ENCODE data around the gene PRRC2B.

Gene PRRC2B

DNA sequence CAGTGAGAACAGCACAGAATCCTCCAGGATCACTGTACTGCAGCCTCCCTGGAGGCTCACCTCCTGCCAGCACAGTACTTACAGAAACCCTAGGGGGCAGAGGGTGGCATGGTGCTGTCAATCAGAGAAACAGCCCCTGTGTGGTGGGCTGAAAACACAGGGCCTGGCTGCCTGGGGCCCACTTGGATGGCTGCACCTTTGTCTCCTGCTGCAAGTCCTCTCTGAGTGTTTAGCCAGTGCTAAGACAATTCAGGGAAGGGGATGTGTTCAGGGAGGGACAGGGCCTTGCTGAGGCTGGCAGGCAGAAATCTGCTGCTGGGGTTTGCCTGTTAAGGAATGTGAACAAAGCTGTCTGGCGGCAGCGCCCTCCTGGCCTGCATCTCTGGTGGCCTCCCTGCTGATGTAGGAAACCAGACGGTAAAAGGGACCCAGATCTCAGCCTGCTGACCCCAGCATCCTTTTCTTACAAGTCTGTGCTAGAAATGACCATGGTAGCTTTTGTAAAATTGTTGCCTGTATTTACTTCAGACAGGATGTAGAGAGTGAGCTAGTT is 39.5 kb downstream of the PRRC2B start:
- Histone ChIP-seq H3K27ac (ENCODE audit: insufficient read depth in 1 of 2, low read depth in 1 of 2, low read length in 2 of 2, poor library complexity in 1 of 2, severe bottlenecking in 2 of 2) (peak overlapping the region in 1 of 2 experiments; percentile 51), H3K9me3 (ENCODE audit: control extremely low read depth in 1 of 5, control insufficient read depth in 4 of 5, insufficient read depth in 2 of 5, low read depth in 1 of 5, low read length in 4 of 5) (no peaks in the 10 kb centered on the region), H3K36me3 (ENCODE audit: control insufficient read depth in 4 of 4, insufficient read depth in 4 of 4, low read length in 3 of 4) (peaks cover 8 to 74% (median 52%) of the 10 kb centered on the region in 4 experiments), H3K27me3 (replicated peaks in 2 of 5; ENCODE audit: control insufficient read depth in 4 of 5, insufficient read depth in 5 of 5, low read length in 4 of 5) (no peaks in the 10 kb centered on the region), H3K4me1 (ENCODE audit: control extremely low read depth in 1 of 4, control insufficient read depth in 4 of 4, insufficient read depth in 4 of 4, low read length in 3 of 4) (no peaks in the 10 kb centered on the region), H3K4me3 (ENCODE audit: control insufficient read depth in 1 of 7, extremely low read depth in 1 of 7, insufficient read depth in 4 of 7, low read depth in 2 of 7, low read length in 6 of 7) (no peak overlapping the region)
- no peak for DNase-seq
- WGBS (ENCODE audit: insufficient coverage): 83% methylated on average over 3 of the region's 3 CpGs
- ChIA-PET CTCF (interaction anchor here (1.4 to 1.5 kb wide), 2 partner anchors 12 to 15 kb away, joined by 3 to 4 read pairs; no protein-coding TSS in a partner anchor), POLR2A (interaction anchor here (0.5 kb wide), 1 partner anchor 264 kb away, joined by 3 read pairs; no protein-coding TSS in a partner anchor)

DNA sequence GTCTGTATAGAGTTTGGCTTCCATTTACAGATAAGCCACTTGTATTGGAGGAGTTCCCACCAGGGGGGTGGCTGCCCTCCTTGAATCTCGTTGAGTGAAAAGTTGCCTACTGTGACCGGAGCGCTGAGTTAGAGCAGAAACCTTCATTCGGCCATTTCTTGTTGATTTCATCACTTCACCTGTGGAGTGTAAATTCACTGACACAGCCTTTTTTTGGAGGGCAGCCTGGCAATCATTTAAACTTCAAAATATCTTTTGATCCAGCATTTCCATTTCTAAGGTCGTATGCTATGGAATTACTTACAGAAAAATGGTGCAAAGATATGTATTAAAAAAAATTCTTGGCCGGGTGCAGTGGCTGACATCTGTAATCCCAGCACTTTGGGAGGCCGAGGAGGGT is 40.8 kb downstream of the PRRC2B start:
- H3K27me3 ChIP-seq (replicated peaks in 2 of 5; ENCODE audit: control insufficient read depth in 4 of 5, insufficient read depth in 5 of 5, low read length in 4 of 5): no peaks in the 10 kb centered on the region
- no peak overlapping the region for H3K4me3 ChIP-seq (ENCODE audit: control insufficient read depth in 1 of 7, extremely low read depth in 1 of 7, insufficient read depth in 4 of 7, low read depth in 2 of 7, low read length in 6 of 7)
- WGBS (ENCODE audit: insufficient coverage): 96% methylated on average over 6 of the region's 7 CpGs
- H3K36me3 ChIP-seq (ENCODE audit: control insufficient read depth in 4 of 4, insufficient read depth in 4 of 4, low read length in 3 of 4): peaks cover 8 to 83% (median 64%) of the 10 kb centered on the region in 4 experiments
- CTCF ChIA-PET: no interaction called here
- no peaks in the 10 kb centered on the region for H3K9me3 ChIP-seq (ENCODE audit: control extremely low read depth in 1 of 5, control insufficient read depth in 4 of 5, insufficient read depth in 2 of 5, low read depth in 1 of 5, low read length in 4 of 5)
- H3K4me1 ChIP-seq (ENCODE audit: control extremely low read depth in 1 of 4, control insufficient read depth in 4 of 4, insufficient read depth in 4 of 4, low read length in 3 of 4): no peaks in the 10 kb centered on the region
- peak overlapping the region in 1 of 2 experiments; percentile 10 for H3K27ac ChIP-seq (ENCODE audit: insufficient read depth in 1 of 2, low read depth in 1 of 2, low read length in 2 of 2, poor library complexity in 1 of 2, severe bottlenecking in 2 of 2)
- DNase-seq: no peak
- POLR2A ChIA-PET: no interaction called here

DNA sequence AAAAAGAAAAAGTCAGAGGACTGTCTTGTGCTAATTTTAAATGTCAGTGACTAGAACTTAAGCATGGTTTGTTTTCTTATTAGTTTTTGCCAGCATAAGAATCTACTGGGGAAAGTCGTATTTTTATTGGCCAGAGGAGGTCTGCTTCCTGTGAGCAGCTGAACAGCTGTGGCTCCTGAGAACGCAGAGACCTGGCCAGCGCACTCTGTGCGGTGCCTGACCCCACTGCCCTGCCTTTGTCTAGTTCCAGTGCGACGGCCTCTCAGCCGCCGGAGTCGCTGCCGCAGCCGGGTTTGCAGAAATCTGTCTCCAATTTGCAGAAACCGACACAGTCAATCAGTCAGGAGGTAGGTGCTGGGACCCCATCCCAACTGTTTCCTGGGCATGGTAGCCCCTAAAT is 42.5 kb downstream of the PRRC2B start:
- Histone ChIP-seq H3K9me3 (ENCODE audit: control extremely low read depth in 1 of 5, control insufficient read depth in 4 of 5, insufficient read depth in 2 of 5, low read depth in 1 of 5, low read length in 4 of 5) (no peaks in the 10 kb centered on the region), H3K4me3 (ENCODE audit: control insufficient read depth in 1 of 7, extremely low read depth in 1 of 7, insufficient read depth in 4 of 7, low read depth in 2 of 7, low read length in 6 of 7) (no peak overlapping the region), H3K27ac (ENCODE audit: insufficient read depth in 1 of 2, low read depth in 1 of 2, low read length in 2 of 2, poor library complexity in 1 of 2, severe bottlenecking in 2 of 2) (no peak overlapping the region), H3K27me3 (replicated peaks in 2 of 5; ENCODE audit: control insufficient read depth in 4 of 5, insufficient read depth in 5 of 5, low read length in 4 of 5) (no peaks in the 10 kb centered on the region), H3K4me1 (ENCODE audit: control extremely low read depth in 1 of 4, control insufficient read depth in 4 of 4, insufficient read depth in 4 of 4, low read length in 3 of 4) (no peaks in the 10 kb centered on the region), H3K36me3 (ENCODE audit: control insufficient read depth in 4 of 4, insufficient read depth in 4 of 4, low read length in 3 of 4) (peaks cover 8 to 90% (median 75%) of the 10 kb centered on the region in 4 experiments)
- no peak for DNase-seq
- POLR2A ChIA-PET: interaction anchor here (0.7 kb wide), 1 partner anchor 14 kb away, joined by 3 read pairs; no protein-coding TSS in a partner anchor
- WGBS (ENCODE audit: insufficient coverage): 97% methylated on average over 12 of the region's 12 CpGs
- CTCF ChIA-PET: interaction anchor here (0.6 to 3.2 kb wide), 4 partner anchors 8 to 87 kb away, joined by 3 to 14 read pairs (median 4); no protein-coding TSS in a partner anchor

DNA sequence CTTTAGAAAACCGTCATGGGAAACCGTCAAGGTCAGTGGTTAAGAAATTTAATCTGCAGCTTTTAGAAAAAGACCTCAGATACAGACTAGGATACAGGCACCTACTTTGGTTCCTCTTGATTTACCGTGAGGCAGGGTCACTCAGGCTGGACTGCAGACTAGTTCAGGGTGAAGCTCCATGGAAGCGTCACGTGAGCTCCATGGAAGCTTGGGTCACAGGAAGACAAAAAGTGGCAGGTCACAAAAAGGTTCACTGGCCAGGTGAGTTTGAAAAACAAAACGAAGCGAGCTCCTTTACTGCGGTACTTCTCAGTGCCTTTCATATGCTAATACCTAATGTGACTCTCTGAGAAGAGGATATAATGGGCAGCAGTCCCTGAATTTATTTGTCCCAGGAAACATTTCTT is 43.0 kb downstream of the PRRC2B start:
- Histone ChIP-seq H3K36me3 (ENCODE audit: control insufficient read depth in 4 of 4, insufficient read depth in 4 of 4, low read length in 3 of 4) (peaks cover 11 to 95% (median 78%) of the 10 kb centered on the region in 4 experiments), H3K4me3 (ENCODE audit: control insufficient read depth in 1 of 7, extremely low read depth in 1 of 7, insufficient read depth in 4 of 7, low read depth in 2 of 7, low read length in 6 of 7) (no peak overlapping the region), H3K27ac (ENCODE audit: insufficient read depth in 1 of 2, low read depth in 1 of 2, low read length in 2 of 2, poor library complexity in 1 of 2, severe bottlenecking in 2 of 2) (no peak overlapping the region), H3K4me1 (ENCODE audit: control extremely low read depth in 1 of 4, control insufficient read depth in 4 of 4, insufficient read depth in 4 of 4, low read length in 3 of 4) (no peaks in the 10 kb centered on the region), H3K27me3 (replicated peaks in 2 of 5; ENCODE audit: control insufficient read depth in 4 of 5, insufficient read depth in 5 of 5, low read length in 4 of 5) (no peaks in the 10 kb centered on the region), H3K9me3 (ENCODE audit: control extremely low read depth in 1 of 5, control insufficient read depth in 4 of 5, insufficient read depth in 2 of 5, low read depth in 1 of 5, low read length in 4 of 5) (no peaks in the 10 kb centered on the region)
- DNase-seq: no peak
- 100% methylated on average over 8 of the region's 8 CpGs for WGBS (ENCODE audit: insufficient coverage)
- ChIA-PET CTCF (interaction anchor here (0.6 to 3.2 kb wide), 6 partner anchors 8 to 88 kb away, joined by 3 to 14 read pairs (median 4); no protein-coding TSS in a partner anchor), POLR2A (interaction anchor here (0.7 kb wide), 1 partner anchor 14 kb away, joined by 3 read pairs; no protein-coding TSS in a partner anchor)

DNA sequence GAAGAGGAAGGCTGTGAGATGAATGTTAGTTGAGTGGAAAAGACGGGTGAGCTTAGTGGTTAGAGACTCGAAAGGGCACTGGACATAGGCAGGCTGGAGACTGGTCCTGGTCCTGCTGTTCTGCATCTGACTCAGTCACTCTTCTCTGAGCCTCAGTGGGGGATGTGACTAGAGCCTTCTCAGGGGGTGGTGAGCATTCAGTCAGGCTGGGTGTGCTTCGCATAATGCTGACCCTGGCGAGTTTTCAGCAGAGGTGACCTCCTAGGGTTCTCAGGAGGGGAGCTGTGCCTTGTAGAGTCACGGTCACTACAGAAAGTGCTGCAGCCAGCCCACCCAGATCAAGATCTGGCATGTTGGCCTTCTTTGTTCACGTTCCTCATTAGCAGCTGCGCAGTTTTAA is 44.3 kb downstream of the PRRC2B start:
- H3K4me3 ChIP-seq (ENCODE audit: control insufficient read depth in 1 of 7, extremely low read depth in 1 of 7, insufficient read depth in 4 of 7, low read depth in 2 of 7, low read length in 6 of 7): no peak overlapping the region
- no peaks in the 10 kb centered on the region for H3K9me3 ChIP-seq (ENCODE audit: control extremely low read depth in 1 of 5, control insufficient read depth in 4 of 5, insufficient read depth in 2 of 5, low read depth in 1 of 5, low read length in 4 of 5)
- CTCF ChIA-PET: interaction anchor here (2.1 to 3.2 kb wide), 2 partner anchors 10 kb away, joined by 9 to 14 read pairs; no protein-coding TSS in a partner anchor
- 95% methylated on average over 7 of the region's 7 CpGs for WGBS (ENCODE audit: insufficient coverage)
- H3K36me3 ChIP-seq (ENCODE audit: control insufficient read depth in 4 of 4, insufficient read depth in 4 of 4, low read length in 3 of 4): peaks cover 14 to 92% (median 75%) of the 10 kb centered on the region in 4 experiments
- no peak for DNase-seq
- H3K4me1 ChIP-seq (ENCODE audit: control extremely low read depth in 1 of 4, control insufficient read depth in 4 of 4, insufficient read depth in 4 of 4, low read length in 3 of 4): no peaks in the 10 kb centered on the region
- no peaks in the 10 kb centered on the region for H3K27me3 ChIP-seq (replicated peaks in 2 of 5; ENCODE audit: control insufficient read depth in 4 of 5, insufficient read depth in 5 of 5, low read length in 4 of 5)
- POLR2A ChIA-PET: no interaction called here
- H3K27ac ChIP-seq (ENCODE audit: insufficient read depth in 1 of 2, low read depth in 1 of 2, low read length in 2 of 2, poor library complexity in 1 of 2, severe bottlenecking in 2 of 2): no peak overlapping the region

DNA sequence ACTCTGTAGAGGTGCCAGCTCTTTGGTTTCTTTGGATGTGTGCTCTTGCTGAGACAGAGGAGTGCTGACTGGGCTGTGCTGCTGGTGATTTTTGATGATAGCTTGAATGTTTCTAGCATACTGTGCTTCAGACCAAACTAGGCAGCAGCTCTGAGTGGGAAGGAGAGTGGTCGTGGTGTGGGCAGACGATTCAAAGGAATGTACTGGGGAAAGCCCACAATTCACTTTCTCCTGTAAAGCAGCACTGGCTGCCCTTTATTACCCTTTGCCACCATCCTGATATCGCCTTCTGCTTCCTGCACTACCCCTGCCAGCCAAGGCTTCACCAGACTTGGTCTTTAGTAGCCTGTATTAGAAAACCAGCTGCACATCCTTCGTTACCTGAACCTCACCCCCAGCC is 45.3 kb downstream of the PRRC2B start:
- CTCF ChIA-PET: interaction anchor here (1.0 to 3.2 kb wide), 2 partner anchors 11 to 93 kb away, joined by 3 to 14 read pairs; no protein-coding TSS in a partner anchor
- Histone ChIP-seq H3K27ac (ENCODE audit: insufficient read depth in 1 of 2, low read depth in 1 of 2, low read length in 2 of 2, poor library complexity in 1 of 2, severe bottlenecking in 2 of 2) (no peak overlapping the region), H3K36me3 (ENCODE audit: control insufficient read depth in 4 of 4, insufficient read depth in 4 of 4, low read length in 3 of 4) (peaks cover 14 to 89% (median 72%) of the 10 kb centered on the region in 4 experiments), H3K4me1 (ENCODE audit: control extremely low read depth in 1 of 4, control insufficient read depth in 4 of 4, insufficient read depth in 4 of 4, low read length in 3 of 4) (no peaks in the 10 kb centered on the region), H3K9me3 (ENCODE audit: control extremely low read depth in 1 of 5, control insufficient read depth in 4 of 5, insufficient read depth in 2 of 5, low read depth in 1 of 5, low read length in 4 of 5) (no peaks in the 10 kb centered on the region), H3K4me3 (ENCODE audit: control insufficient read depth in 1 of 7, extremely low read depth in 1 of 7, insufficient read depth in 4 of 7, low read depth in 2 of 7, low read length in 6 of 7) (no peak overlapping the region), H3K27me3 (replicated peaks in 2 of 5; ENCODE audit: control insufficient read depth in 4 of 5, insufficient read depth in 5 of 5, low read length in 4 of 5) (no peaks in the 10 kb centered on the region)
- POLR2A ChIA-PET: interaction anchor here (1.1 kb wide), 1 partner anchor 58 kb away, joined by 6 read pairs; no protein-coding TSS in a partner anchor
- no peak for DNase-seq
- WGBS (ENCODE audit: insufficient coverage): 92% methylated on average over 4 of the region's 4 CpGs

DNA sequence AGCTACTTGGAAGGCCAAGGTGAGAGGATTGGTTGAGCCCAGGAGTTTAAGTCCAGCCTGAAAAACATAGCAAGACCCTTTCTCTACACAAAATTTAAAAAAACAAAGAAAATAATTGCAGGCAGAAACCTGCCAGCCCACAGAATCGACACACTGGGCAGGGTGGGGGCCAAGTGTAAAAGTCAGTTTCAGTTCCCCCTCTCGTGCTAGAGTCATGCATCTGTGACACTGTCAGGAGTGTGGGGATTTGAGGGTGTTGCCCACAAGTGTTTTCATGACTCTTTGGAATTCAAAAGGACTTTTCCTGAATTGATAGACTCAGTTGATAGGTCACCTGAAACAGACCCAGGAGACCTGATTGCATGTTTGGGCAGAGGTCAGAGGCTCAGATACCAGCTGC is 47.6 kb downstream of the PRRC2B start:
- no peak overlapping the region for H3K4me3 ChIP-seq (ENCODE audit: control insufficient read depth in 1 of 7, extremely low read depth in 1 of 7, insufficient read depth in 4 of 7, low read depth in 2 of 7, low read length in 6 of 7)
- no peaks in the 10 kb centered on the region for H3K9me3 ChIP-seq (ENCODE audit: control extremely low read depth in 1 of 5, control insufficient read depth in 4 of 5, insufficient read depth in 2 of 5, low read depth in 1 of 5, low read length in 4 of 5)
- DNase-seq: no peak
- POLR2A ChIA-PET: interaction anchor here (0.6 kb wide), 1 partner anchor 162 kb away, joined by 3 read pairs; no protein-coding TSS in a partner anchor
- H3K4me1 ChIP-seq (ENCODE audit: control extremely low read depth in 1 of 4, control insufficient read depth in 4 of 4, insufficient read depth in 4 of 4, low read length in 3 of 4): no peaks in the 10 kb centered on the region
- H3K36me3 ChIP-seq (ENCODE audit: control insufficient read depth in 4 of 4, insufficient read depth in 4 of 4, low read length in 3 of 4): peaks cover 25 to 92% (median 81%) of the 10 kb centered on the region in 4 experiments
- WGBS (ENCODE audit: insufficient coverage): 100% methylated on average over 2 of the region's 2 CpGs
- H3K27me3 ChIP-seq (replicated peaks in 2 of 5; ENCODE audit: control insufficient read depth in 4 of 5, insufficient read depth in 5 of 5, low read length in 4 of 5): no peaks in the 10 kb centered on the region
- CTCF ChIA-PET: interaction anchor here (0.6 to 1.4 kb wide), 4 partner anchors 16 to 906 kb away, joined by 3 to 4 read pairs (median 4); no protein-coding TSS in a partner anchor
- H3K27ac ChIP-seq (ENCODE audit: insufficient read depth in 1 of 2, low read depth in 1 of 2, low read length in 2 of 2, poor library complexity in 1 of 2, severe bottlenecking in 2 of 2): no peak overlapping the region

All from common myeloid progenitor, CD34-positive (primary cell).